SK-N-MC (cell line): ENCODE results near the gene ANGPTL2.

Experiments
- EZH2 ChIP-seq: fragments of 200-600 bp; sonication (generic); IDR thresholded peaks from one replicate; pipeline ENCODE4 v1.6.1; 2017; ENCODE audit warnings: antibody characterized with exemption
- FOXP2 ChIP-seq: optimal IDR thresholded peaks from 2 replicates; pipeline ENCODE3; 2011; ENCODE audit warnings: mild to moderate bottlenecking, moderate library complexity; ENCODE audit not compliant: insufficient read depth; ENCODE audit errors: extremely low read length, control extremely low read depth
- POLR2AphosphoS5 ChIP-seq: IDR thresholded peaks from 2 replicates; pipeline ENCODE4 v1.6.1; 2012; ENCODE audit warnings: mild to moderate bottlenecking, low read depth, low read length, borderline replicate concordance

- TF ChIP-seq POLR2AphosphoS5 (no peak), EZH2 (no peak), FOXP2 (no peak)
Measured at GRCh38 chr9:127092041-127092608, 30.3 kb downstream of the ANGPTL2 start.
